Activated CD4-positive, alpha-beta T cell treated with anti-CD3 and anti-CD28 coated beads for 1 hour (primary cell): ENCODE results near the gene PPP1R13B.

Source experiments
- DNase-seq: peaks from one replicate; pipeline ENCODE4 v3.0.0-alpha.2; 2020

The PPP1R13B gene

DNA sequence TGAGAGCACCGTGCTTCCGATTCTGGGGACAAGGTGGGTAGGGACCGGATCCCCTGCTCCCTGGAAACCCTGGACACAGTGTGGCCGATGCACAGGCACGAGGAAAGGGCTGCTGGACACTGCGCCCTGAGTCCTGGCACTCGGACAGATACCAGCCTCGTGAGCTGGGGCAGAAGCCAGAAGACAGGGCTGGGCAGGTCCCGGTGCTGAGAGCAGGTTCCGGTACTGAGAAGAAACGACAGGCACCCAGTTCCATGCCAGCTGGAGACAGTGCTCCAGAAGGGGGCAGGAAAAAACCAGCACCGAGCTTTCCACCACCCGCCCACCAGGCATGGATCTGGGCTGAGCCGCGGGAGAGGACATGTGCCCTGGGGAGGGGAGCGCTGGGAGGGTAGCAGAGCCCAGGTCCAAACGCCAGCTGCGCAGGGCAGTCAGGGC lies 138.6 kb downstream of the PPP1R13B start:
- DNase-seq = no peak

DNA sequence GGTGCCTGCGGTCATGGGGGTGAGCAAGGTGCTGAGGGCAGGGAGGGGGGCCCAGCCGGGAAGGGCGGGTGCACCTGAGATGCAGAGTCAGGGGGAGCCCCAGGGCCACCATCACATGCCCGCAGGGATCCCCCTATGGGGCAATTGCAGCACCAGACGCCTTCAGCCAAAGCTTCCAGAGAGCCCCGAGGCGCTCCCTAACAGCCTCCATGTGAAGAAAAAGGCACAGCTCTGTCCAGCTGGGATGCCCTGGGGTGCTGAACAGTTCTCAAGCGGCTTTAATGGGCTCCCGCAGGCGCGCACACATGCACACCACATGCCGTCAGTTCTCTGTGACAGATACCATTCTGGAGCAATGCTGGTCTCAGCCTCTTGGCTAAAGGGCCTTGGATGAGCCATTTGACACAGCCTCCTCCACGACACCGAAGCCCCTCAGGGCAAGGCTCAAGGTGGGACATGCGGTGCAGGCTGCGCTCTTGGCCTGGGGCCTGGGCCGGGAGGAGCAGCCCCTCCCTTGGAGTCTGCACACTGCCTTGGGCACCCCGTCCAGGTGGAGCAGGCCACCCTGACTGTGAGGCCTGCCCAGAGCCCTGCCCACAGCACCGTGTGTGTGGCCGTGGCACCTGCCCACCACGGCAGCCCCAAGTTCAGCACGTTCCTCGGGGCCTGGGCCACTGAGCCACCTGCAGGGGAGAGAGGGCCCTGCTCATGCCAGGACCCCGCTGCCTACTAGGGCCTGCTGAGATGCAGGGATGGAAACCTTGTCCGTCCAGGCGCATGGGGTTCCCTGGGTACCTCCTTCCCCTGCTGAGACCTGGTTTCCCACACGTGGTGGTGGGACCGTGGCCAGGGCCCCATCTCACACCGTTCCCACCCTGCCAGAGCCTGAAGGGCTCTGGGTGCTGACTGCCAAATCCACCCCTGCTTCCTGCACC lies 139.8 kb downstream of the PPP1R13B start:
- no peak for DNase-seq

DNA sequence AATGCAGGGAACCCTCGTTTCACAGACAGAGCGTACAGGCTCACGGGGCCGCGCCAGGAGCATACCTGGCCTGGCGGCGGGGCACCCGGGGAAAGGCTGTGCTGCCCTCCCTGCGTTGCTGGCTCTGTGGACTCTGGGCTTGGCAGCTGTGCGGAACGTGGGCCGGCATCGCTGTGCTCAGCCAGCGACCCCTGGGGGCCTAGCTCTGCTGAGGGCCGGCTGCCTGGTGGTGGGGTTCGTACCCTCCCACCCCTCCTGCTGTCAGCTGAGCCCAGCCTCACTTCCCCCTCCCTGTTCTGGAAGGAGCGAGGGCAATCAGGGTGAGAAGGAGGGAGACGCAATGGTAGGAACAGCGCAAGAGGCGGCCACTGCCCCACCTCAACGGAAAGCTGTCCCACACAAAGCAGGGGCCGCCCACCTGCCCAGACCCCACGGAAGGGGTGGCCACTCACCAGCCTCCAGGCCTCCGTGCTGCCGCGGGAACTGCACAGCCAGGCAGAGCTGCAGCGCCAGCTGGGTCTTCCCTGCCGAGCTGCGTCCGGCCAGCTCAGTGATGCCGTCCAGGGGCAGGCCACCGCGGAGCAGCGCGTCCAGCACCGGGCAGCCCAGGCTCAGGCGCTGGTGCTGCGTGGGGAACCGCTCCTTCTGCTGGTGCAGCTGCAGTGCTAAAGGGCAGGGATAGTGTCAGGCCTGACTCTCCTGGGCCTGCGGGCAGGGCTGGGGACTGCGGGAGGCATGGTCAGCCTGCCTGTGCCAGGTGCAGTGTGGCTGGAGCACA lies 140.6 kb downstream of the PPP1R13B start:
- DNase-seq = no peak

DNA sequence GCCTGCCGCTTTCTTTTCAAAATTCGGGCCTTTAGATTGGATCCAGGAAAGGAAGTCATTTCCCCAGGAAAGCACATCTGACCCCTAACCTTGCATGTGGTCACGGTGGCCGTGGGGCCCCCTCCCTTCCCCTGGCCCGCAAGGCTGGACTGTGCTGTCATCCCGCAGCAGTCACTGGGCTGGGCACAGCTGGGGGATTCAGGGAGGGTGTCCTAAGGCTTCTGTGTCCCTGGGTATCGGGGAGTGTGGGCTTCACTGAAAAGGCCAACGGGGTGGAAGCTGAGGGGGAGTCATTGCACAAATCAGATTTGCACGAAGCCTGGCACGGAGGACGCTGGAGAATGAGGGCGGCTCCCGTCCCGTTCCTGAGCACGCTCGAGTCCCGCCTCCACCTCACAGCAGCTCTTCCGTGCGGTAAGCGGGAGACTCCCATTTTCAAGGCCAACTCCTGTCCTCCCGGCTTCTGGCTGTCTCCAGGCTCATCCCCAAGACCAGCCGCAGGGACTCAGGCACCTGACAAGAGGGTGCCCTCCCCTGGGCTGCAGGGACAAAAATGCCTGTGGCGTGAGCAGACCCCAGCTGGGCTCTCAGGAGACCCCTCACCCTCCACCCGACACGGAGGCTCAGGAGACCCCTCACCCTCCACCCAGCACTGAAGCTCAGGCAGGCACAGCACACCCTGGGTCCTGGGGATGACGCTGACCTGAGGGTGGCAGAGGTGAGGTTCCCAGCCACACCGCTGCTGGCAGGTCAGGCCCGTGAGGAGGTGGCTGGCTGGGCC lies 141.7 kb downstream of the PPP1R13B start:
- no peak for DNase-seq

DNA sequence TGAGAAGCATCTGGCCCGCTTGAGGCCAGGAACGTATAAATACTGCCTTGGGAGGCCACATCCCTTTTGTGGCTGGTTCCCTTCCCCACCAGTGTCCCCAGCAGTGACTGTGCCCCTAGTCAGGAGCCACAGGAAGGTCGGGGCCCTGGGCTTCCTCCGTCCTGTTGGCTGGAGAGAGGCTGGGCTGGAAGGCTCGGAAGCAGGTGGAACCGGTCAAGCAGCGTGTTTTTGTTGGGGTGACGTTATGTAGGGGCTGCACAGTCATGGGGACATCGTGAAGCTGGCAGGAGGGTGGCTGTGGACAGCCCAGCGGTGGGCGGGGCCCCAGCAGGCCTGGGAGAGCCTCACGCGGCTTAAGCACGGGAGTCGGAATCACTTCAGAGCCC lies 142.3 kb downstream of the PPP1R13B start:
- DNase-seq = no peak

DNA sequence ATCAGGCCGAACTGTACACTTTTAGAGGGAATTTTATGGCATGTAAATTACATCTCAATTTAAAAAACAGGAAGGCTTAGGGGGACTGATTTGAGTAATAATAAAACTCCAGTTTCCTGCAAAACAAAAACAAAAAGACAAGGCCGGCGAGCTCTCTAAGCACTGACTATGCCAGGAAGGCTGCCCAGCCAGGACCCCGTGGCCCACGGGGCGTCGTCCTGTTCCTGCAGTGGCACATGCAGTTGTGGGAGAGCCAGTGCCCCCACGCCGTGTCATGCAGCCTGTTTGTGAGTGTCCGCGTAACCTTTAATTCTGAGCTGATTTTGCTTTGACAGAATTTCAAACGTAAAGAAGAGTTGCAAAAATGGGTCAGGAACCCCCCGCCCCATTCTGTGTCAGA lies 142.7 kb downstream of the PPP1R13B start:
- DNase-seq = no peak

DNA sequence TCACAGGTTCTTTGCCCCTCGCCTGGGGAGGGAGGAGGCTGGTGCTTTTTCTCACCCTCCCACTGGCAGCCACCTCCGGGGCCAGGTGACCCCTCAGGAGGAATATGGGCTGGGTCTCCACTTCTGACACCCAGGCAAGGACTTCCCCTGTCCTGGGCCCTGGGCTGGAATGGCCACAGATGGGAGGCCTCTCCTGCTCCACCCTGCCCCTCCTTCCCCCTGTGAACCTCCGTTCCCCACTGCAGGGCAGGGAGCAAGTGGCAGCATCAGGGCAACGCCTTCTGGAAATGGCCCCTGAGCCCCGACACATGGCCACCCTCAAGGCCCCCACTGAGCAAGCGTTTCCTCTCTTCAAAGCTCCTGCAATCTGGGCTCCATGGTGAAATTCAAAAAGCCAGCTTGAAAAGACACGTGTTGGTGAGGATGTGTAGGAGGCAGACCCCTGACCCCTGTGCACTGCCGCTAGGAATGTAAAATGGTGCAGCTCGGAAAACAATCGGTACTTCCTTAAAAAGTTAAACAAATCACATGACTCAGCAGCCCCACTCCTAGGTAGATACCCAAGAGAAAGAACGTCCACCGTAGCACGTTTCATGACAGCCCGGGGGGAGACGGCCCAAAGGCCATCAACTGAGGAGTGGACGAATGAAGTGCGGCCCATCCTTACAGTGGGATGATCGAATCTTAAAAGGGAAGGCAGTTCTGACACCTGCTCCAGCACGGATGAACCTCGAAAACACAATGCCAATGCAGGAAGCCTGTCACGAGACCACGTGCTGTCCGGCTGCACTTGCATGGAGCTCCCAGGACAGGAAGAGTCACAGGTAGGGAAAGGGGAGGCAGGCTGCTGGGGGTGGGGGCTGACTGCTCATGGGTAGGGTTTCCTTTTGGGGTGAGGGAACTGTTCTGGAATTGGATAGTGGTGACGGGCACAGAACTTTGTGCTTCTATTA lies 143.7 kb downstream of the PPP1R13B start:
- no peak for DNase-seq

DNA sequence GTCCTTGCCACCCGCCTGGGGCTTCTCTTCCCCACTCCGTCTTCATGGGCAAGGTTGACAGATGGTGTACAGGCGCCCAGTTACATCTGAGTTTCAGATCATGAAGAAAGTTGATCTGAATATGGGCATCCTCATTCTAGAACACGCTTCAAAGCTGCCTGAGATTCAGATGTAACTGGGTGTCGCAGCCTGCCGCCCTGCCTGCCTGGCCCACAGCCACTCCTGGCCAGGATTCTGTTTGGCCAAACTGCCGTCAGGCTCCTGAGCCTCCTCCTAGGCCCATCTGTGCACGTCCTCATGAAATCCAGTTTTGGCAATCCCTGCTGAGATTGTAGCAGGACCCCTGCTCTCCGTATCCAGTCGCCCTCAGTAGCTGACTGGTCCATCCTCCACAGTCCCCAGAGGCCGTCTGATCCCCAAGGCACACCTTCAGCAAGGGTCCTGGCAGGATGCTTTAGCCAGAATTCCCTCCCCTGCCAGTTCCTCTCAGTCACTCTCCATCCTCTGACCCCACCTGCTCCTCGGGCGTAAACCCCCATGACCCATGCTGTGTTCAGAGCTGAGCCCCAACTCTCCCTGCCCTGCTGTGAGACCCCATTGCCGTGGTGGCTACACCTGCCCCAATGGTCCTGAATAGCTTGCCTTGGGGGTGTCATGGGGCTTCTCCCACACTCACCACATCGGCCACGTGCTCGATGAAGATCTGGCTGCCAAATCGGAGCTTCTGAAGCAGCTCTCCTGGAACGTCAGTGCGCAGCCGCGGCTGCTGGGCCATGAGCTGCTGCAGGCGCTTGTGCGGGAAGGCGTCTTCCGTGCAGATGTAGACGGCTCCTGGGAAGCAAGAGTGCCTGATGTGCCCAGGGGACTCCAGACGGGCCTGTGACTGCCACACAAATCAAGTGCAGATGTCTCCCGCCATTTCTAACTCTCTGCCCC lies 144.6 kb downstream of the PPP1R13B start:
- no peak for DNase-seq

DNA sequence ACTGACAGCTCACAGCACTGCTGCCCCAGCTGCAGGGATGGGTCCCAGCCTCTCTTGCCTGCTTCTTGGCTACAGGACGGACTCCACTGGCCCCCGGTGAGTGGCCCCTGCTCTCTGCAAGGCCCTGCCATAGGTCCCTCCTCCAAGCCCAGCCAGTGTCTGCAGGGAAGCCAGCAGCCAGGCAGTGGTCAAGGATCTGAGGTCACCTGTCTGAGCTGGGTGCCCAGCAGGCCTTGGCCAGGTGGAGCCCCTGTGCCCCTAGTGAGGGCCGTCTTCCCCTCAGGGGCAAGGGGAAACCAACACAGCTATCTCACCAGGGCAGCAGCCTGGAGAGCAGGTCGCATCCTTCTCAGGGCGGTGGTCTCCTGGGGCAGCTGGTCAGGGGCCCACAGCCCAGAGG lies 145.3 kb downstream of the PPP1R13B start:
- no peak for DNase-seq

DNA sequence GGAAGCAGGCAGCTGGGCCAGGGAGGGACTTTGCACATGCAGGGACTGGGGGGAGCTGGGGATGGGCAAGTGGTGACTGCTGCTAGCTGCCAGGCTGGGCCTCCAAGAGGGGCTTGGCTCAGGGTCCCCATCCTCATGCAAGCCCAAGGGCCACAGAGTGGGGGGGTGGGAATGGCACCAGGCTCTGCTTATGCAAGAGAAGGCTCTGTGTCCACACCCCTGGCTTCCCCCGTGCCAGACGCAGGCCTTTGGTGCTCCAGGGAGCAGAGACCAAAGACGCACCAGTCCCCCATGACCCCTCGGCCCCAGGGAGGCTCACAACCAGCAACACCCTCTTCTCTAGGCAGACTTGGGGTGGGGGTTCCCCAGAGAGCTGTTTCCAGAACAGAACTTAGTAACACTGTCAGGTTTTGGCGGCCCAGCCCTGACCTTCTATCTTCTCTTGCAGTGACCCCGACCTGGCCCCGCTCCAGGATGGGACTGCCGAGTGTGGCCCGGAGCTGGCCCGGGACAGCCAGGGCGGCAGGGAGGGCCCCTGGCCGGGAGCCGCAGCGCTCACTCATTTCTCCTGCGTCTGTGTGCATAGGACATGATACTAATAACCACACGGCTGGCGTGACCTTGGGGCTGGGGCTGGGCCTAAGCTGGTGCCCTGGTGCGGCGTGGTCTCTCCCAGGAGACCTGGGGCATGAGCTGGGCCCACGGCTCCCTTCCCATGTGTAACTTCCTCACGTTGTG lies 146.5 kb downstream of the PPP1R13B start:
- no peak for DNase-seq

DNA sequence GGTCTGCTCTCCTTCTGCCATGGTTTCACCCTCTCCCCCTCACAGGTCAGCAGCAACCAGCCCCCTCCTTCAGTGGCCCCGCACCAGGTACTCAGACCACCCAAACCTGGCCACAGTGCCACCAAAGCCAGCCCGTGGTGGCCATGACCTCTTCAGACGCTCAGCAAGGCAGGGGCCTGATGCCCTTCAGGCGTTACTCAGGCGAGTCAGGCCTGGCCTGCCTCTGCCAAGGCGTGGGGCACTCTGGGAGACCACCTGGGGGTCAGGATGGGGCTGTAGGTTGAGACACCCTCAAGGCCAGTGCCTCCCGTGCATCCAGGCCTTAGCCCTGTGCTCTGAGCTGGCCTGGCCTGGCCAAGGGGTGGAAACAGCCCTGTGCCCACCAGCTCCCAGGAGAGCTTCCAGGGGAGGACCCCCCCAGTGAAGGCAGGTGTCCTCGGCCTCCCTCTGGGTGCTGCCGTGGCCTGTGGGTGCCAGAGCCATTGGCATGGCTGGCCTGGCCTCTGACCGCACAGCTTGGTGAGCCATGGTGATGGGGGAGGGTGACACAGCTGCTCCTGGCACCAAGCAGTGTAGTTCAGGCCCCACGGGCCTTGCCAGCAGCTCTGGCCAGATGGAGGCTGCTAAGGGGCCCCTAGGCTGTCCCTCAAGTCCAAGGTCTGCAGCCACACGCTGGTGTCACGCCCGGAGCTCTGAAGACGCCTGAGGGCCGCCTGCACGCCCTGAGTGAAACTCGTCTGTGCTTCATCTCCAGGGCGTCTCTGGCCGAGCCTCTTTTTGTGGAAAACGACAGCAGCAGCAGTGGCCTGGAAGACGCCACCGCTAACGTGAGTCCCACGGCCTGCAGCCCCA lies 147.2 kb downstream of the PPP1R13B start:
- DNase-seq = no peak

DNA sequence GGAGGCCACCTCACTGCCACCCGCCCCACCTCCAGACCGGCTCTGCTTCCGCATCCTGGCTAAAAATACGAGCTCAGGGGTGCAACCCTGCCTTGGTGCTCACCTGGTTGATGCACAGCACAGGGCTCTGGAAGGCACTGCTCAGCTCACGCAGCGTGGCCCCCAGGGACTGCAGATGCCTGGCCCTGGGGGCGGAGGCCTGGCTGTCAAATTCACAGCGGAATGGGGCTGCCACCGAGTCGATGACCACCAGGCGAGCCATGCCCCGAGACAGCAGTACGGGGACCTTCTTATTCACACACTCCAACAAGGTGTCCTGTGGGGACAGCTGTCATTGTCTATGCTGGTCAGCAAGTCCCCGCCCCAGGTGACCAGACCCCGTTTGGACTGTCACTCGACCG lies 148.1 kb downstream of the PPP1R13B start:
- no peak for DNase-seq

DNA sequence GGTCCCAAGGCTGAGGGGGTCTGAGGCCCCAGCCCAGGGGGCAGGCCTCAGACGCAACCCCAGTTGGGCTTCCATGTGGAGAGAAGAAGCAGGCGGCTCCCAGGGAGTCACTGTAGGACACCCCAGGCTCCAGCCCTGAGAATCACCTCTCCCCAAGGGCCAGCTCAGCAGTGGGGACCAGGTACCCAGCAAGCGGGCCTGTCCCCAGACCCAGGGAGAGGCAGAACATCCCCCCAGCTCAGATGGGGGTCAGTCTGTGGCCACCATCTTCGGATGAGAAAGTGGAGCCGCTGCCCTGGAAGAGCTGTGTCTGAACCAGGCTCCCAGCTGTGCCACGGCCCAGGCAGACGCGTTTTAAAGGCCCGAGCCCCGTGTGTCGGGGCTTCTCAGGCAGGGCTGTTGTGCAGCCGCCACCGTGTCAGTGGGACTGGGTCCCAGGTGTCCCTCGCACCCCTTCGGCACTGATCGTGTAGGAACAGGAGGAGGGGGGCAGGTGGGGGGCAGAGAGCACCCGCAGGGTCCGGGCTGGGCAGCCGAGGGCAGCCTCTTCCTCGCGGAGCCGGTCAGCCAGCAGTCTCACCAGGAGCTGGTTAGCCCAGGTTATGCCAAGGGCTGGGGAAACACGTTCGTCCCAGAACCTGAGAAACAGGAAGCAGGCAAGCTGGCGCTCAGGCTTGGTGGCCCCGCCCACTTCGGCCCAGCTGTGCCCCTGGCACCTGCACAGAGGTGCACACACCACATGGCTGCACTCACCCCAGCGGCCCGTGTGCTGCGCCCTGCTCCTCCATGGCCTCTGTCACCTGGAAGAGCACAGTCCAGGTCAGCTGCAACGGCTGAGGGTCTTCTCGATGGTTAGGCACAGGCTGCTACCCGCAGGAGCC lies 148.8 kb downstream of the PPP1R13B start:
- no peak for DNase-seq

DNA sequence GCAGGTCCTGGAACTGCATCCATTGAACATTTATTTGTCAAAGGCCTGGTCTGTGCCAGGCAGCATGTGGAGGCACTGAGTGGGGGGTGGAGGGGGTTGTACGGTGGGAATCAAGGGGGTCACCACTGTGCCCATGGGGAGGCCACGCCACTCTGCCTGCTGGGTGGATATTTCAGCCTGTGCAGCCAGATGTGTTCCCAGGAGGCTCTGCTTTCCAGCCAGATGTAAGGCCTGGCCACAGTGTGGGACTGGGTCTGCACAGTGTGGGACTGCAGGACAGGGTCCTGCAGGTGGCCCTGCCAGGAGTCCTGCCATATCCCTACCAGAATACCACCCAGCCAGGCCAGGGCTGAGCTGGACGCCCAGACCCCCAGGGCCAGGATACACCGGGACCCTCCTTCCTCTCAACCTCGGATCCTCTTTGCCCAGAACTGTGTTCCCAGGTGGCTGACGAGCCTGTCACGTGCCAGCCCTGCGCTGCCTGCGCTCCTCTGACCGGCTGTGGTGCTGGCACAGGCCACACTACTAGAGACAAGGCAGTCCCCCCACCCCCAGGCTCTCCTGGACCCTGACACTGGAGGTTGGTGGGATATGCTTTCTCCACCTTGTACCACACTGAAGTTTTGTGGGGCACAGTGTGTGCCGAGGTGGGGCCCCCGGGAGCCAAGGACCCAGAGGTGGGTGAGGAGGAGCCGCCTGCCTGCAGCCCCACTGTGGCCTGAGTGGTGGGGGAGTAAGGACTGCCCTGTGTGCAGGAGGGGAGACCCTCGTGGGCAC lies 149.6 kb downstream of the PPP1R13B start:
- no peak for DNase-seq

DNA sequence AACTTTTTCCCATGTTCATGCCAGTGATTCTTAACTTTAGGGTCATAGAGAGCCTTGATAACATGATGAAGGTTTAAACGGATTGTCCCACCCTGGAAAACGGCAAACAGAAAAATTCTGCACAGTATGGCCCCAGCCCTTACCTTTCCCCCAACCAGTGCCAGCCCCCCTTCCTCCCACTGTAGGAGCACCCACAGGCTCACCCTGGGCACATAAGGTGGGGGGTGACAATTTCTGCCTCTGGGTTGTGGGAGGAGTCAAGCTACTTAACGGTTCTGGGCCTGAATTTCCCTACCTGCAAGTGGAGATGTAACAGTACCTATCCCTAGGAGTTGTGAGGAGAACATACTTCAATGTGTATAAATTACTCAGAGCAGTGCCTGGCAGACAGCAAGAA lies 150.2 kb downstream of the PPP1R13B start:
- no peak for DNase-seq

DNA sequence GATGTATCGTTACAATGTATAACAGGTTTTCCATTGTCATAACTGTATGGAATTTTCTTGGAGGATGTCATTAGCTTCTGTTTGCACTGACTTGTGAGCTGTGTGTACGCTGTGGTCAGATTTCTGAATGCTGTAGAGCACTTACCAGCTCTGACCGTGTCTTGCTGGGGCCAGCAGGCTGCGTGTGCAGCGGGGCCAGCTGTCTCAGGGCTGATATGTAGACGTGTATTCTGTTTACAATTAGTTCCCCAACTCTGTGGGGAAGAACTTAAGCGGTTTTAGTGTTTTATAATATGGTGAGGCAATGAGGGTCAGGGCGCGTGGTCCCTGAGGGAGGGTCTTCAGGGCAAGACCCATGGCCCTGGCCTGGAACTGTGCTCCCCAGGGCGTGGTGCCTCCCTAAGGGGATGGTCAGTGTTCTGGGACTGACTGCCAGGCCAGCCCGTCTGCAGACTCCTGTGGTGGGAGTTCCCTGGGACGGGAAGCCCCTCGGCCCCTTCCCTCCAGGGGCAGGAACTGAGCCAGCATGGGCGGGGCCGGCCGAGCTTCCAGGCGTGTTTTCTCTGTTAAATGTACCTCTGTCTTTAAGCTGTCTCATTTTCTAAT lies 150.8 kb downstream of the PPP1R13B start:
- DNase-seq = no peak

DNA sequence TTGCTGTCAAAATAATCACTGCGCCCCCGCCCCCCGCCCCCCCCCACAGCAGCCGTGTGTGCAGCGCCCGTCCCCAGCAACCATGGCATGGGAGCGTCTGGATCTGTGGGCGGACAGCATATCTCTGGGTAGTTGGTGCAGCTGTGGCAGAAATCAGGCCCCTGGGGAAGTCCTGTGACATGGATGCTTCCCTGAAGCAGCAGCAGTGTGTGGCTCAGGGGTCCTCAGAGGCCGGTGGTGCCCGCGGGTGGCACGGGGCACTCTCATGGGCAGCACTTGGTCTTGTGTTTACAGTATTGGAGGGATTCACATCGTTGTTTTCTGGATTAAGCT lies 151.3 kb downstream of the PPP1R13B start:
- DNase-seq = no peak
